Measurements from ENCODE around the gene MAF. TPM values are rescaled to one million over a fixed set of nuclear protein-coding genes. Genes with fewer than 3 reads are reported as not detected.

The MAF gene
- total RNA-seq, 1 experiment from 2014 or later, result 6.6 TPM

DNA sequence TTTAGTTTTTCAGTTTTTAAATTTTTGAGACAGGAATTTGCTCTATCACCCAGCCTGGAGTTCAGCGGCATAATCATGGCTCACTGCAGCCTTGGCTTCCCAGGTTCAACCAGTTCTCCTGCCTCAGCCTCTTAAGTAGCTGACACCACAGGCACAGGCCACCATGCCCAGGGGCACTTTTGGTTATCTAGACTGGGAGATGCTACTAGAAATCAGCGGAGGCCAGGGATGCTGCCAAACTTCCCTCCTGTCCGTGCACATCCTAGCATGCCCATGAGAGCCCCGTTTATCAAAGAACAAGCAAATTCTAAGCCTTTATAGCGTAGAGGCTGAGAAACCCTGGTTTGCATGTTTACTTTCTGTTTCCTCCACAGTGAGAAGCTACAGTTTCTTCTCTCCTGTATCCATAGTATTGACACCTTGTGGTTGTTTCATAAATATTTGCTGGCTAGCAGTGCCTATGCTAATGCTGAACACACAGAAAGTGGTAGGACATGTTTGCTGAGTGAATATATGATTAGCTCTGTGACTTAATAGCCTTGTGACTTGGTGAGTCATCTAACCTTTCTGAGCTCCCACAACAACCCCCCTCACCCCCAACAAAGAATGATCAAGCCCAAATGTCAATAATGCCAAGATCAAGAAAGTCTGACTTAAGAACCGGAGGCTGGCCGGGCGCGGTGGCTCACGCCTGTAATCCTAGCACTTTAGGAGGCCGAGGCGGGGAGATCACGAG, 39.2 kb upstream of the MAF start:
- Mint-ChIP-seq H3K4me1 (no peaks in the 10 kb centered on the region), H3K27me3 (ENCODE audit: low read depth) (no peaks in the 10 kb centered on the region), H3K36me3 (no peaks in the 10 kb centered on the region), H3K9me3 (no peaks in the 10 kb centered on the region), H3K27ac (no peak overlapping the region), H3K4me3 (no peak overlapping the region)
- DNase-seq (ENCODE audit: low spot score) (no peak), ATAC-seq (no peak)
- TF ChIP-seq ZNF423 (CRISPR knock-in tag; IDR thresholded peaks at IDR 0.05) (no peak), ZNF263 (CRISPR knock-in tag; IDR thresholded peaks at IDR 0.05; ENCODE audit: low read depth) (no peak), PRRX2 (CRISPR knock-in tag; IDR thresholded peaks at IDR 0.05) (no peak), JUN (CRISPR knock-in tag; IDR thresholded peaks at IDR 0.05) (no peak)
- TF ChIP-seq, protein P1, sequence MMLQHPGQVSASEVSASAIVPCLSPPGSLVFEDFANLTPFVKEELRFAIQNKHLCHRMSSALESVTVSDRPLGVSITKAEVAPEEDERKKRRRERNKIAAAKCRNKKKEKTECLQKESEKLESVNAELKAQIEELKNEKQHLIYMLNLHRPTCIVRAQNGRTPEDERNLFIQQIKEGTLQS (CRISPR knock-in tag; conservative IDR thresholded peaks at IDR 0.05), result no peak
- TF ChIP-seq, protein P2, sequence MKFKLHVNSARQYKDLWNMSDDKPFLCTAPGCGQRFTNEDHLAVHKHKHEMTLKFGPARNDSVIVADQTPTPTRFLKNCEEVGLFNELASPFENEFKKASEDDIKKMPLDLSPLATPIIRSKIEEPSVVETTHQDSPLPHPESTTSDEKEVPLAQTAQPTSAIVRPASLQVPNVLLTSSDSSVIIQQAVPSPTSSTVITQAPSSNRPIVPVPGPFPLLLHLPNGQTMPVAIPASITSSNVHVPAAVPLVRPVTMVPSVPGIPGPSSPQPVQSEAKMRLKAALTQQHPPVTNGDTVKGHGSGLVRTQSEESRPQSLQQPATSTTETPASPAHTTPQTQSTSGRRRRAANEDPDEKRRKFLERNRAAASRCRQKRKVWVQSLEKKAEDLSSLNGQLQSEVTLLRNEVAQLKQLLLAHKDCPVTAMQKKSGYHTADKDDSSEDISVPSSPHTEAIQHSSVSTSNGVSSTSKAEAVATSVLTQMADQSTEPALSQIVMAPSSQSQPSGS (CRISPR knock-in tag; IDR thresholded peaks at IDR 0.05; ENCODE audit: borderline replicate concordance, low read depth), result no peak
- ChIA-PET POLR2A (interaction anchor here (0.7 kb wide), 1 partner anchor 458 kb away, joined by 5 read pairs; no protein-coding TSS in a partner anchor), CTCF (no interaction called here)

DNA sequence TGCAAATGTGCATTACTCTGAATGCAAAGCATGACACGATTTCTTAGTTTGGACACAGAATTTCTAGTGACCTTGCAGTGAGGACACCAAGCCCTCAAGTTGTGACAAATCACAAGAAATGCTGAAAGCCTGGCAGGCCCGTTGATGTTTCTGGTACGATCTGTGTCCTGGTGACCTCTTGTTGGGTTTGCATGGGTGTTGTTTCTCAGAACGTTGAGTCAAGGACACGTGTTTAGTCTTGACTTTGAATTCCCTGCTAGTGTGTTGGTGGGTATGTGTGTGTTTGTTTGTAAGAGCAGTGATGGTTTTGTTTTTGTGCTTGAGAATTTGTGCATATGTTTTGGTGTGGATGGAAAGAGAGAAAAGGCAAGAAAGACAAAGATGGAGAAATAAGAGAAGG, 37.8 kb upstream of the MAF start:
- no peak for ATAC-seq
- H3K27me3 Mint-ChIP-seq (ENCODE audit: low read depth), result no peaks in the 10 kb centered on the region
- TF ChIP-seq TCF7 (CRISPR knock-in tag; IDR thresholded peaks at IDR 0.05; ENCODE audit: low read depth), result no peak
- no peak for TF ChIP-seq CREM (CRISPR knock-in tag; IDR thresholded peaks at IDR 0.05)
- TF ChIP-seq, protein P3, sequence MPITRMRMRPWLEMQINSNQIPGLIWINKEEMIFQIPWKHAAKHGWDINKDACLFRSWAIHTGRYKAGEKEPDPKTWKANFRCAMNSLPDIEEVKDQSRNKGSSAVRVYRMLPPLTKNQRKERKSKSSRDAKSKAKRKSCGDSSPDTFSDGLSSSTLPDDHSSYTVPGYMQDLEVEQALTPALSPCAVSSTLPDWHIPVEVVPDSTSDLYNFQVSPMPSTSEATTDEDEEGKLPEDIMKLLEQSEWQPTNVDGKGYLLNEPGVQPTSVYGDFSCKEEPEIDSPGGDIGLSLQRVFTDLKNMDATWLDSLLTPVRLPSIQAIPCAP (CRISPR knock-in tag; IDR thresholded peaks at IDR 0.05), result no peak
- H3K27ac Mint-ChIP-seq, result no peak overlapping the region
- DNase-seq (ENCODE audit: low spot score), result no peak
- H3K36me3 Mint-ChIP-seq, result no peaks in the 10 kb centered on the region
- ChIA-PET POLR2A (no interaction called here), CTCF (no interaction called here)
- H3K4me3 Mint-ChIP-seq, result no peak overlapping the region
- H3K9me3 Mint-ChIP-seq, result no peaks in the 10 kb centered on the region
- H3K4me1 Mint-ChIP-seq, result peaks cover 8% of the 10 kb centered on the region

DNA sequence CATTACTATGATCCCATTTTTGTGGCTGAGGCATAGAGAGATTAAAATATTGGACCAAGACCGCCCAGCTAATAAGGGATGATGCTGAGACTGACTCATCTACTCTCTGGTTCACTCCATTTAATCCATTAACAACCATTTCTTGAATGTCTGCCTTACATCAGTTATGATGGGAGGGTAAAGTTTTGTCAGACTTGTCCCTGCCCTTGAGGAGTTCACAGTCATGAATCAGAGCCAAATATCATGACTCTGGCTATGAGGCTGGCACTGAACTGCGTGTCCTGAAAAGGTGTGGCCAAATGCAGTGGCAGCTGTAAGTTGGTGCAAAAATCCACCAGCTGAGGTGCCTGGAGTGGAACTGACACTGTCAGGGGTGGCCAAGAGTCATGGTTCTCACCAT, 35.0 kb upstream of the MAF start:
- TF ChIP-seq, protein P4, sequence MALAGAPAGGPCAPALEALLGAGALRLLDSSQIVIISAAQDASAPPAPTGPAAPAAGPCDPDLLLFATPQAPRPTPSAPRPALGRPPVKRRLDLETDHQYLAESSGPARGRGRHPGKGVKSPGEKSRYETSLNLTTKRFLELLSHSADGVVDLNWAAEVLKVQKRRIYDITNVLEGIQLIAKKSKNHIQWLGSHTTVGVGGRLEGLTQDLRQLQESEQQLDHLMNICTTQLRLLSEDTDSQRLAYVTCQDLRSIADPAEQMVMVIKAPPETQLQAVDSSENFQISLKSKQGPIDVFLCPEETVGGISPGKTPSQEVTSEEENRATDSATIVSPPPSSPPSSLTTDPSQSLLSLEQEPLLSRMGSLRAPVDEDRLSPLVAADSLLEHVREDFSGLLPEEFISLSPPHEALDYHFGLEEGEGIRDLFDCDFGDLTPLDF (CRISPR knock-in tag; IDR thresholded peaks at IDR 0.05), result no peak
- TF ChIP-seq, protein P5, sequence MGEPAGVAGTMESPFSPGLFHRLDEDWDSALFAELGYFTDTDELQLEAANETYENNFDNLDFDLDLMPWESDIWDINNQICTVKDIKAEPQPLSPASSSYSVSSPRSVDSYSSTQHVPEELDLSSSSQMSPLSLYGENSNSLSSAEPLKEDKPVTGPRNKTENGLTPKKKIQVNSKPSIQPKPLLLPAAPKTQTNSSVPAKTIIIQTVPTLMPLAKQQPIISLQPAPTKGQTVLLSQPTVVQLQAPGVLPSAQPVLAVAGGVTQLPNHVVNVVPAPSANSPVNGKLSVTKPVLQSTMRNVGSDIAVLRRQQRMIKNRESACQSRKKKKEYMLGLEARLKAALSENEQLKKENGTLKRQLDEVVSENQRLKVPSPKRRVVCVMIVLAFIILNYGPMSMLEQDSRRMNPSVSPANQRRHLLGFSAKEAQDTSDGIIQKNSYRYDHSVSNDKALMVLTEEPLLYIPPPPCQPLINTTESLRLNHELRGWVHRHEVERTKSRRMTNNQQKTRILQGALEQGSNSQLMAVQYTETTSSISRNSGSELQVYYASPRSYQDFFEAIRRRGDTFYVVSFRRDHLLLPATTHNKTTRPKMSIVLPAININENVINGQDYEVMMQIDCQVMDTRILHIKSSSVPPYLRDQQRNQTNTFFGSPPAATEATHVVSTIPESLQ (CRISPR knock-in tag; IDR thresholded peaks at IDR 0.05), result no peak
- no peak for TF ChIP-seq CREM (CRISPR knock-in tag; IDR thresholded peaks at IDR 0.05)
- CTCF ChIA-PET, result no interaction called here

DNA sequence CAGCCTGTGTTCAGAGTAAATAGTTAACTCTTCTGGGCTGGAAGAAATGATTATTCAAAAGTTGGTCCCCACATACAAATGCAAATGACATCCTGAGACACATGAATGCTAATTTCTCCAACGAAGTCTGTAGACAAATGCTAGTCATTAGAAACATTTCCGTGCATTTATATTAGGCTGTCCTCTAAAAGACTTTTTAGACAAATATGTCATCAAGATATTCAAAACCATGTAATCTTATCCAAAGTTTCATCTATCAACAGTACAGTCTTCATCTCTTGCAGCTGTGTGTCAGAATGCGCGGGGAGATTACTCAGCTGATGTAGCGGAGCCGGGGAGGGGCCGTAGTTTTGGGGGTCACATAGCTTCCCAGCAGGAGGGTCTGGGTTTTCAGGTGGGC, 33.8 kb upstream of the MAF start:
- POLR2A ChIA-PET, result no interaction called here
- H3K9me3 Mint-ChIP-seq, result peaks cover 14% of the 10 kb centered on the region
- H3K4me1 Mint-ChIP-seq, result peaks cover 8% of the 10 kb centered on the region
- peaks cover 2% of the 10 kb centered on the region; the same call in 1 of the 2 replicates for H3K27me3 Mint-ChIP-seq (ENCODE audit: low read depth)
- TF ChIP-seq, protein P6, sequence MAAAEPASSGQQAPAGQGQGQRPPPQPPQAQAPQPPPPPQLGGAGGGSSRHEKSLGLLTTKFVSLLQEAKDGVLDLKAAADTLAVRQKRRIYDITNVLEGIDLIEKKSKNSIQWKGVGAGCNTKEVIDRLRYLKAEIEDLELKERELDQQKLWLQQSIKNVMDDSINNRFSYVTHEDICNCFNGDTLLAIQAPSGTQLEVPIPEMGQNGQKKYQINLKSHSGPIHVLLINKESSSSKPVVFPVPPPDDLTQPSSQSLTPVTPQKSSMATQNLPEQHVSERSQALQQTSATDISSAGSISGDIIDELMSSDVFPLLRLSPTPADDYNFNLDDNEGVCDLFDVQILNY (CRISPR knock-in tag; IDR thresholded peaks at IDR 0.05), result no peak
- TF ChIP-seq FOXK1 (CRISPR knock-in tag; IDR thresholded peaks at IDR 0.05) (no peak), SMAD3 (CRISPR knock-in tag; IDR thresholded peaks at IDR 0.05; ENCODE audit: borderline replicate concordance) (no peak)
- TF ChIP-seq, protein P7, sequence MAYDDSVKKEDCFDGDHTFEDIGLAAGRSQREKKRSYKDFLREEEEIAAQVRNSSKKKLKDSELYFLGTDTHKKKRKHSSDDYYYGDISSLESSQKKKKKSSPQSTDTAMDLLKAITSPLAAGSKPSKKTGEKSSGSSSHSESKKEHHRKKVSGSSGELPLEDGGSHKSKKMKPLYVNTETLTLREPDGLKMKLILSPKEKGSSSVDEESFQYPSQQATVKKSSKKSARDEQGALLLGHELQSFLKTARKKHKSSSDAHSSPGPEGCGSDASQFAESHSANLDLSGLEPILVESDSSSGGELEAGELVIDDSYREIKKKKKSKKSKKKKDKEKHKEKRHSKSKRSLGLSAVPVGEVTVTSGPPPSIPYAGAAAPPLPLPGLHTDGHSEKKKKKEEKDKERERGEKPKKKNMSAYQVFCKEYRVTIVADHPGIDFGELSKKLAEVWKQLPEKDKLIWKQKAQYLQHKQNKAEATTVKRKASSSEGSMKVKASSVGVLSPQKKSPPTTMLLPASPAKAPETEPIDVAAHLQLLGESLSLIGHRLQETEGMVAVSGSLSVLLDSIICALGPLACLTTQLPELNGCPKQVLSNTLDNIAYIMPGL (CRISPR knock-in tag; IDR thresholded peaks at IDR 0.05), result no peak
- no peak overlapping the region for H3K27ac Mint-ChIP-seq
- no peak overlapping the region for H3K4me3 Mint-ChIP-seq
- ATAC-seq, result no peak
- no peaks in the 10 kb centered on the region for H3K36me3 Mint-ChIP-seq
- no peak for DNase-seq (ENCODE audit: low spot score)
- CTCF ChIA-PET, result no interaction called here

More for the DNA sequence above, 35.0 kb upstream of the MAF start:
- ATAC-seq (no peak), DNase-seq (ENCODE audit: low spot score) (no peak)
- no peak overlapping the region for H3K4me3 Mint-ChIP-seq
- H3K36me3 Mint-ChIP-seq, result no peaks in the 10 kb centered on the region
- peaks cover 2% of the 10 kb centered on the region; the same call in 1 of the 2 replicates for H3K27me3 Mint-ChIP-seq (ENCODE audit: low read depth)
- H3K27ac Mint-ChIP-seq, result no peak overlapping the region
- peaks cover 8% of the 10 kb centered on the region for H3K4me1 Mint-ChIP-seq
- peaks cover 3% of the 10 kb centered on the region; the same call in 1 of the 2 replicates for H3K9me3 Mint-ChIP-seq
- POLR2A ChIA-PET, result no interaction called here
